H1 (cell line): ENCODE measurements around the gene SEC24B. TPM values are rescaled to one million over a fixed set of nuclear protein-coding genes. Genes with fewer than 3 reads are reported as not detected.

ENCODE experiments used
- CHD7 ChIP-seq: fragments of 300-600 bp; sonication (generic); IDR thresholded peaks from 2 replicates; pipeline ENCODE4 v1.7.1; 2012; ENCODE audit warnings: low read length, moderate library complexity, mild to moderate bottlenecking, inconsistent platforms; ENCODE audit not compliant: insufficient replicate concordance
- FOSL1 ChIP-seq: IDR thresholded peaks from 2 replicates; pipeline ENCODE4 v1.6.1; 2011; ENCODE audit warnings: mild to moderate bottlenecking, low read depth, low read length, moderate library complexity; ENCODE audit not compliant: insufficient read depth
- HDAC2 ChIP-seq, 2 experiments: fragments of 300-600 bp in 1 of 2; sonication (generic) in 1 of 2; IDR thresholded peaks; 2 replicates each; pipeline ENCODE4 v1.6.1; 2011 to 2012; ENCODE audit warnings: low read depth in 2 of 2, low read length in 2 of 2, mild to moderate bottlenecking in 2 of 2, moderate library complexity in 2 of 2, borderline replicate concordance in 1 of 2, inconsistent platforms in 1 of 2
- JUND ChIP-seq: IDR thresholded peaks from 2 replicates; pipeline ENCODE4 v1.6.1; 2011; ENCODE audit warnings: mild to moderate bottlenecking, improper control_type of control experiment, low read length
- RFX5 ChIP-seq: IDR thresholded peaks from 2 replicates; pipeline ENCODE4 v1.6.1; 2011; ENCODE audit warnings: low read depth, low read length, improper control_type of control experiment, borderline replicate concordance
- SP4 ChIP-seq: IDR thresholded peaks from 2 replicates; pipeline ENCODE4 v1.6.1; 2012; ENCODE audit warnings: low read length, inconsistent platforms
- polyA plus RNA-seq, 7 experiments: library from polyadenylated mRNA; depleted of rRNA in 3 of 7; stranded (reverse) in 5 of 7; unstranded in 2 of 7; fragments of >200 nt in 5 of 7; fragments of 200-250 nt in 2 of 7; gene quantifications; 1 replicate in 5 of 7; 2 replicates in 1 of 7; 4 replicates in 1 of 7; pipeline versions ENCODE4 v1.2.1 to v1.2.3, GENCODE V29; 2011 to 2013; ENCODE audit warnings: missing spikeins in 2 of 7, mixed read lengths in 2 of 7
- total RNA-seq: library from RNA; stranded (reverse); fragmentation: NEBNext Ultra II Directional; extraction: Animal tissue kit (Norgen Biotek cat#: 25700); gene quantifications from 2 replicates; pipeline ENCODE4 v1.2.1, GENCODE V29; 2021

Gene SEC24B
- total and polyA plus RNA-seq, 2 of the 8 experiments (the other 6 are each of a cell fraction or from before 2014, with no cell fraction given), result 25.6 to 30.9 TPM

- no peak for TF ChIP-seq RFX5
- no peak for TF ChIP-seq JUND
- TF ChIP-seq CHD7, result no peak
- TF ChIP-seq FOSL1, result no peak
- no peak for TF ChIP-seq HDAC2 (IDR thresholded peaks at IDR 0.05; ENCODE audit: borderline replicate concordance in 1 of 2, low read depth in 2 of 2, low read length in 2 of 2)
- TF ChIP-seq SP4, result no peak
Measured at GRCh38 chr4:109440948-109441347, 7.3 kb downstream of the SEC24B start (continued).
